ENCODE results near the gene TNFAIP2.

DNA sequence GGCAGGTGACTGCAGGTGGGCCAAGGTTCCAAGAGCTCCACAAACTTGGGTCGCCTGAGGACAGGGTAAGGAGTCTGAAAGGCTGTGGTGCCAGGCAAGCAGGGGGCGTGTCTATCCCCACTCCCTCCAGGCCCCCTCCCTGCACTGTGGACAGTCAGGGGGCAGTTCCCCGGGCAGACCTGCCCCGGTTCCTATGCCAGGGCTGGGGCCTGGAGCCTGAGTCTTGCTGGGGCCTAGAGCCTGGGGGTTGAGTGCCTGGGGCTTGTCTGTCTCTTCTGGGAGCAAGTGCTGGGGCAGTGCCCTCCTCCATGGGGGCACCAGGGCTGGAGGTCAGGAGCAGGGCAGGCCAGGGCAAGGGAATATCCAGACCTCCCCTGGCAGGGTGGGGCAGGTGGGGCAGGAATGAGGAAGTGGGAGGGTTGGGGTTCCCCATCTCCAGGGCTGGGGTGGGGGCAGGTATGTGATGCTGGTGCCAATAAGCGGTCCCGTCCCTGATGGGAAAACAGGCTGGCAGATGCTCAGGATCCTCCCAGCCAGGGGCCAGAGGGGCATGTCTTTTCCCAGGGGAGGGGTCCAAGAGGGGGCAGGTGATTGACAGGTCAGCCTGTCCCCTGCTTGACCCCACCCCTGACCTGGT lies 11.9 kb upstream of the TNFAIP2 start:
- TF ChIP-seq, protein P1, sequence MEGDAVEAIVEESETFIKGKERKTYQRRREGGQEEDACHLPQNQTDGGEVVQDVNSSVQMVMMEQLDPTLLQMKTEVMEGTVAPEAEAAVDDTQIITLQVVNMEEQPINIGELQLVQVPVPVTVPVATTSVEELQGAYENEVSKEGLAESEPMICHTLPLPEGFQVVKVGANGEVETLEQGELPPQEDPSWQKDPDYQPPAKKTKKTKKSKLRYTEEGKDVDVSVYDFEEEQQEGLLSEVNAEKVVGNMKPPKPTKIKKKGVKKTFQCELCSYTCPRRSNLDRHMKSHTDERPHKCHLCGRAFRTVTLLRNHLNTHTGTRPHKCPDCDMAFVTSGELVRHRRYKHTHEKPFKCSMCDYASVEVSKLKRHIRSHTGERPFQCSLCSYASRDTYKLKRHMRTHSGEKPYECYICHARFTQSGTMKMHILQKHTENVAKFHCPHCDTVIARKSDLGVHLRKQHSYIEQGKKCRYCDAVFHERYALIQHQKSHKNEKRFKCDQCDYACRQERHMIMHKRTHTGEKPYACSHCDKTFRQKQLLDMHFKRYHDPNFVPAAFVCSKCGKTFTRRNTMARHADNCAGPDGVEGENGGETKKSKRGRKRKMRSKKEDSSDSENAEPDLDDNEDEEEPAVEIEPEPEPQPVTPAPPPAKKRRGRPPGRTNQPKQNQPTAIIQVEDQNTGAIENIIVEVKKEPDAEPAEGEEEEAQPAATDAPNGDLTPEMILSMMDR (IDR thresholded peaks at IDR 0.05): no peak
- TF ChIP-seq POLR2A (IDR thresholded peaks at IDR 0.05): no peak

Data from testis (tissue), 2 donors.